NCI-H1417 treated with DMSO at 0.1 percent for 48 hours (cell line): Measurements from ENCODE around the gene PLD1.

ENCODE experiments used
- DNase-seq: peaks from one replicate; lab custom pipeline; 2025; lab: John Stamatoyannopoulos, UW

The PLD1 gene

DNA sequence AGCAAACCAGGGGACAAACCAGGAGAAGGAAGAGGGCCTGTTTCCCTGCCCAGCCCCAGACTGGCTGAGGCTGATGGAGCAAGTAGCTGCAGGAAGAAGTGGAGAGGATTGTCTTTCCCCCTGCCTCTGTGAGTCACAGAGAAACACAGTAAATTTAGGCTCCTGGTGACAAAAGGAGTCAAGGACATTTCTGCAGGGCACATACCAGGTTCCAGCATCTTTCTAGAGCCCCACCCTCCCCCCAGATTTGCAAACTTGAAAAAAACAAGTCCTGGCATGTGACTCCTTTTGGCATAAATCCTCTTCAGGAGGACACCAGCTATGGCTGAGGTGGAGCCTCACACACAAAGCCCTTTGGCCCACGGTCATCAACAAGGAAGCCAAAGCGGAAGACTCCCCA lies 17.8 kb downstream of the PLD1 start:
- no peak for DNase-seq

DNA sequence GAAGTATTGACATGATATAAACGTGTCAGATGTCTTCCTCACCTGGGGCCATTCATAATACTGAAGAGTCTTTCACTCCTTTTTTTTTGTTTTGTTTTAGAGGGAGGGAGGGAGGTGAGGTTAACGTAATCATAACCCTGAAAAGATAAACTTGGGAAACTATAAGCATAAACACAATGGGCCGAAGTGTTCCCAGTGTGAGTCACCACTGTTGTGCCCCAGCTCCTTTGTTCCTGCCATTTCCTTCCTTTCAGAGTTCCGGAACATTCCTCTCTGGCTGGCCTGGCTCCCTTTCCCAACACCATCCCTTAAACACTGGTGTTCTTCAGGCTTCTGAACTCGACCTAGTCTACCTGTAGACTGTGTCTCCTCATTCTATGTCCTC lies 18.6 kb downstream of the PLD1 start:
- no peak for DNase-seq

DNA sequence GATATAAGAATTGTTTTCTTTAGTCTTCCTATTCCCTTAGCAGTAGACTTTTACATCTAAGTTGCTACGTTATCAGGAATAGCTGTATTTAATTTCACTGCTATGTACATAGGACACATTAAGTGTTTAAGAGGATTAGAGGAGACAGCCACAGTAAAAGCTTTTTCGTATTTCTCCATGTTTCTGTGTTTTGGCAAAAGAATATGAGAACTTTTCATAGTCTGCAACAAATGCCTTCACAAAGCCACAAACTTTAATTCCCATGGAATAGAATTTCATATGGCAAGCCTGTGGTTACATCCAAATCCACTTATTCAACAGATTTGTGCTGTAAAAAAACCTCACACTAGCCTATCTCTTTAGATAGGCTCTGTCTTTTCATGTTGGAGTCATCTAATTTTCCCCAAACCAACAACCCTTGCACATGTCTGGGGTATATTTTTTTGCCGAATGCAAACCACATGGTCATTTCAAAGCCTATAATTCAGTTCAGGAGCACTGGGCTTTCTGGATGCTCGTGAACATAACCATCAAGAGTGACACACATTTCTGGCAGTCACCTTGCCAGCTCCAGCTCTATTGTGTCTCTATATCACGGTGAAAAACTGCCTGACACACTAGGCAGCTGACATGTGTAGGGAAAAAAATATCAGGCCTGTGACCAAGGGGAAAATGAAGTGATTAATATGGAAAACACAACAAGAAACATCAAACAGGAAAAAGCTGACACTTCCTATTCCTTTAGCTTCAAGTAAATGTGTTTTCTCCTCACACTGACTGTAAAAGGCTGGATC lies 19.2 kb downstream of the PLD1 start:
- no peak for DNase-seq

DNA sequence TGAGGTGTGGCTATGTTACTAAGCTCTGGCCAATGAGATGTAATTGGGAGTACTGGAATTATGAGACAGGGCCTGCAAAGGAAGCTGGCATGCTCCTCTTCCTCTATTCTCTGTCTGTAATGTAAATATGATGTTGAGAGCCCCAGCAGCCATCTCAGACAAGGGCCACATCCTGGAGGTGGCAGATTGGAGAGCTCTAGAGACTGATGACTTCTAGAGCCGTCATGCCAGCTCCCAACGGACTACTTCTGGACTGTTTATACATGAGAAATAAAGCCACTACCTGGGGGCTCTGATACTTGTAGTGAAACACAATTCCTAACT lies 19.7 kb downstream of the PLD1 start:
- no peak for DNase-seq

DNA sequence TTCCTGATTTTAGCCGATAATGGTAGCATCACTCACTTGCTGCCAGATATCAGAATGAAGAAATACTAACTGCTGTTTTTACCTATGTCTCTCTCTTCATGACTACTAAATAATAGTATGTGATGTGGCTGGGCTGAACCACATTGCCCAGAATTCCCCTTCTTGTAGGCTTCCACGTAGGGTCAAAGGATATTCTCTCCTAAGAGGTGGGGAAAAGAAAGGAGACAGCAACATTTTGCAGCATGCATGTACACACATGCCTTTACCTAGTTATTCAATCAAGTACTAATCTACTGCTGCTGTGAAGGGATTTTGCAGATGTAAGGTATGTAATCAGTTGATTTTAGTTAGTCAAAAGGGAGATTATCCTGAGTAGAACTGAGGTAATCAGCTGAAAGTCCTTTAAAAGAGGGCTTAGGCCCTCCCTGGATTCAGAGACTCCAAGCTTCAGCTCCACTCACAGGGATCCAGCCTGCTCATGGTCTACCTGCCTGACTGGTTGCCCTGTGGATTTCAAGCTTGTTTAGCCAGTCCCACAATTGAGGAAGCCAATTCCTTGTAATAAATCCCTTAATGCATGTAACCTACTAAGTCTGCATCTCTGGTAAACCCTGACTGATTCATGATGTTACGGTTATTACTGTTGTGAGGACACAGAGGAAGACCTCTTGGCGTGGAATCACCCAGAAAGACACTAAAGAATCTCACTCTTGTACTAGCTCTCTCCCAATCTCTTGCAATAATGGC lies 20.4 kb downstream of the PLD1 start:
- no peak for DNase-seq

DNA sequence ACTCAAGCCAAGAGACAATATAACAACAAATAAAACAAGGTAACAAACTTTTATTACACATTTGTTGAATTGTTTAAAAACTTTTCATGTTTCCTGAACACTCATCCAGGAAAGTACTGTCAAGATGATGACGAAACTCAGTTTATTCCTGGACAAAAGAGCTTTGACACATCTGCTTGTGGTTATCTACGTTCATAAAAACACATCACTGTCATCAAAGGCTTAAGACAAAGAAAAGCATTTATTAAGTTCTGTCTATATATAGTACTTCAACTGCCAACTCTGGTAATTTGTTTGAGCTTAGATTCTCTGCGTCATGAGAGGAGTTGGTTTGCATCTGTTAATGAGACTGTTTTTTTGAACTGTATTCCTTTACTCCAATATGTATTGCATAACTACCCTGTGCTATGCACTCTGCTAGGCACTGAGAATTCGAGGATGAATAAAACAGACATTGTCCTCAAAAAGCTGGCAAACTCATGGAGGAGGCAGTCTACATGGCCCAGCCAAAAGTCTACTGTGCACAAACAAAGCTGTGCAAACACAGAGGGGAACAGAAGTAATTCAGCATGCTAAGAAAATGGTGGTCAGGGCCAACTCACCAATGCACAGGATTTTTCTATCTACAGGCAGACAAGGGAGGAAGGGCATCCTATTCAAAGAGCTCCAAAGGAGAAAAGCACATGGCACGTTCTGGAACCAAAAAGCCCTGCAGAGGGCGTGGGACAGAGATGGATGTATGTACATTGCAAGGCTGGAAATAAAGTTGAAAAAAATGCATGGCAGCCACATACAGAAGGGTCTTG lies 21.5 kb downstream of the PLD1 start:
- DNase-seq, result no peak

DNA sequence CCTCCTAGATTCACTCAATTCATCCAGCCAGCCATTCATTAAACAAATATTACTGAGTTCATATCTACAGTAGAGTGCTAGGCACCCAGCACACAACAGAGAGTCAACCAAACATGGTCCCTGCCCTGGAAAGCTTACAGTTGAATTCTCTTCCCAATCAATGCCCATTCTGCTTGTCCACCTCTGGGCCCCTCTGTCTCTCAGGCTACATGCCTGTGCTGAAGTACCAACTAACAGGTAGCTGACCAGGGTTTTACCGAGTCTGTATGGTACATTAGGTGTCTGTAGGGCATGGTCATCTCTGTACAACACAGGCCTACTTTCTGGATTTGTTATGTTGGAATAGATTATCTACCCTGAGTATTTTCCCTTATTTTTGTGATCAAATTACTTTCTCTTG lies 23.3 kb downstream of the PLD1 start:
- no peak for DNase-seq

DNA sequence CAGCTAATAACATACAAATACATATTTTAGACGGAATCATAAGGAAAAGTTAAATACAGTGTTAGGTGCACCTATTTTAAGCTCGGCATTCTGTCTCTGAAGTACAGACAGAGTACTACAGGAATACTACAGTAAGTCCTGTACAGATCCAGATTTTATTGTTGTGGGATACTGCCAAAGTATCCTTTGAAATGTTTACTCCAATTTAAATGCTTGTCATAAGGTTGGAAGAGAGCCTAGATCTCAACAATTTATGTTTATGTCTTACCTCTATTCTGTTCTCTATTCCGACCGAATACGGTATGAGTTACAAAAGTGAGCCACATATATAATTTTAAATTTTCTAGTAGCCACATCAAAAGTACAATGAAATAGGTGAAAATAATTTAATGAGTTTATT lies 25.3 kb downstream of the PLD1 start:
- DNase-seq, result no peak

DNA sequence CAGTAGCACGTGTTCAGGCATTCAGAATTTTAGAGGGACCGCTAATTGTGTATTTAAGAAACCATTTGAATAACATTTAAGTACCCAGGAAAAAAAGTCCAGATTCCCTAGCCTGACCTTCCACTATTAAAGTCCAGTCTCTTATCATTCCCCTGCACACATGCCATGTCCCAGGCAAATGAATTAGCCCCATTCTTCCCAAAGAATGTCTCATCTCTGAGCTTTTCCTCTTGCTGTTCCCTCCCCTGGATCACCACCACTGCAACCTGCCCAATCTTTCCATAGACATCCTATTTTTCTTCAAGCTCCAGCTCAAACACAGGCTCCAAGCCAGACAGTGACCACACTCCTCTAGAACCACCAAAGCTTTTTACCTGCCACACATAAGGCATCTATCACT lies 25.9 kb downstream of the PLD1 start:
- DNase-seq, result no peak

DNA sequence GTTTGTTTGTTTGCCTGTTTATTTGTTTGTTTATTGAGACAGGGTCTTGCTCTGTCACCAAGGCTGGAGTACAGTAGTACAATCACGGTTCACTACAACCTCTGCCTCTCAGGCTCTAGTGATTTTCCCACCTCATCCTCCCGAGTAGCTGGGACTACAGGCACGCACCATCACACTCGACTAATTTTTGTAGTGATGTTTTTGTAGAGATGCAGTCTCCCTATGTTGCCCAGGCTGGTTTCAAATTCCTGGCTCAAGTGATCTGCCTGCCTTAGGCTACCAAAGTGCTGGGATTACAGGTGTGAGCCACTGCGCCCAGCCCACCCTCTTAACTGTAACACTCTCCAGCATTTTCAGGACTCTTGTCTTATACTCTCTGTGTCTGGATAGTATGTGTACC lies 26.7 kb downstream of the PLD1 start:
- DNase-seq, result no peak

DNA sequence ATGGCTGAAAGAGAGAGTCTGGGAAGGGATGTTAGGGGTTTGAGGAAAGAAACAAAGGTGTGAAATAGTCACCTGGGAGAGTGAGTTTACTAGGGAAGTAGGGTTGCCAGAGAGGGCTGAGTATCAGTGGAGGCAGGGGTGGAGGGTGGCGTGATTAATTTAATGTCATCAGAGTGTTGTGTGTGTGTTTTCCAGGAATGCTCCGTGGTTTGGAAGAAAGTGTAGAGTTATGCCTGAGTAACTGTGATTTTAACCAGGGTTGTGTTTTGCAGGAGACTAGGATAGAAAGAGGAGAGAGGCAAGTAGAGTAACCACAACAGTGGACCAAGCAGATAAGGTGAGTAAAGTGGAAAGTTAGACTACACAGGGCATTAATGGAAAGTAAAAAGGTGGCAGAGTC lies 27.2 kb downstream of the PLD1 start:
- DNase-seq, result no peak

DNA sequence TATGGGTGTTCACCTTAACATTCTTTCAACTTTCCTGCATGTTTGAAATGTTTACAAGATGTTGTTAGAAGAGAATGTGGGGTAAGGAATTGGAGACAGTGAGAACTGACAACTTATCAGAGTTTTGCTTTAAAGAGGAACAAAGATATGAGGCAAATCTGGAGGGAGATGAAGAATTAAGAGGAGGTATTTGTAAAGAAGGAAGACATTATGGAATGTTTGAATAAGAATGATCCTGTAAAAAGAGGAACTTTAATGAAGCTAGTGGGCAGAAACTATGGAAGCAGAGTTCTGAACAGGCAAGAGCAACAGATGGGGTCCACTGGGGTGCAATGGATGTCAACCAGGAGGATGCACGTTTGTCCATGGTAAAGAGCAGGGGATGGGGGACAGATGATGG lies 27.7 kb downstream of the PLD1 start:
- DNase-seq, result no peak

DNA sequence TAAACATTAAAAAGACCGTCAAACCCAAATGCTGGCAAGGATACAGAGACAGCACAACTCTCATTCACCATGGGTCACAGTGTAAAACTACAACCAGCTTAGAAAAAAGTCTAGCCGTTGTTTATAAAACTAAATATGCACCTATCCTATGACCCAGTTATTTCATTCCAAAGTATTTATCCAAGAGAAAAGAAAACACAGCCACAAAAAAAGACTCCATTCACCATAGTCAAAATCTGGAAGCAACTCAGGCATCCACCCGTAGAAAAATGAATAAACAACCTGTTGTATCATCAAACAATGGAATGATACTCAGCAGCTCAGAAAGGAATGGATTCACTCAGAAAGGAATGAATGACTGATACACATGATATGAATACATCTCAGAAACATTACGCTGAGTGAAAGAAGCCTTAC lies 28.6 kb downstream of the PLD1 start:
- DNase-seq, result no peak

DNA sequence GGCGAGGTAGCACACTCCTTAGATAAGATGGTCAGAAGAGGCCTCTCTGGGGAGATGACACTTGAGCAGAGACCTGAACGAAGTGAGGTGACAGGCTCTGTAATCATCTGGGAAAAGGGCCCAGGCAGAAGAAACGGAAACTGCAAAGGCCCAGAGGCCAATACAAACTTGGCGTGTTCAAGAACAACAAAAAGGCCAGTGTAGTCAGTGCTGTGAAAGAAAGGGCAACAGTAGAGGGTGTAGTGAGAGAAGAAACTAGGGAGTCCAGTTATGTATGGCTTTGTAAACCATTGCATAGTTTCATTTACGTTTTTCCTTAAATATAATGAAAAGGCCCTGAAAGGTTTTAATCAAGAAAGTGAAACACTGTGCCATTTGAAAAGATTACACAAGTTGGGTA lies 31.8 kb downstream of the PLD1 start:
- DNase-seq, result no peak

DNA sequence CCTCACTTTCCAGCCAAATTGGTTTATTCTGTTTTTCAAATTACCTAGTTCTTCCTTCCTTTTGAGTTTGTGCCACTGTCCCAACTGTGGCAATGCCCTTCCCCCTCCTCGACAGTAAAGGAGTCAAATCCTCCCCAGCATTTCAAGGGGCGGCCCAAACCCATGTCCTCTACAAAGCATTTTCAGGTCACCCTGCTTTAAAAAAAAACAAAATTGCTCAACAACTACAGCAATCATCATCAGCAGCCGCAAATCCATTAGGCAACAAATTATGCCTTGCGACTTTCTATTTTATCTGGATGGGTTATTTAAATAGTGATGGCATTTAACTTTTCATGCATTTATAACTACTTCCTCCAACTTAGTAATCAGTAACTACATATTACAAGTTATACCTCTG lies 32.7 kb downstream of the PLD1 start:
- DNase-seq, result no peak

DNA sequence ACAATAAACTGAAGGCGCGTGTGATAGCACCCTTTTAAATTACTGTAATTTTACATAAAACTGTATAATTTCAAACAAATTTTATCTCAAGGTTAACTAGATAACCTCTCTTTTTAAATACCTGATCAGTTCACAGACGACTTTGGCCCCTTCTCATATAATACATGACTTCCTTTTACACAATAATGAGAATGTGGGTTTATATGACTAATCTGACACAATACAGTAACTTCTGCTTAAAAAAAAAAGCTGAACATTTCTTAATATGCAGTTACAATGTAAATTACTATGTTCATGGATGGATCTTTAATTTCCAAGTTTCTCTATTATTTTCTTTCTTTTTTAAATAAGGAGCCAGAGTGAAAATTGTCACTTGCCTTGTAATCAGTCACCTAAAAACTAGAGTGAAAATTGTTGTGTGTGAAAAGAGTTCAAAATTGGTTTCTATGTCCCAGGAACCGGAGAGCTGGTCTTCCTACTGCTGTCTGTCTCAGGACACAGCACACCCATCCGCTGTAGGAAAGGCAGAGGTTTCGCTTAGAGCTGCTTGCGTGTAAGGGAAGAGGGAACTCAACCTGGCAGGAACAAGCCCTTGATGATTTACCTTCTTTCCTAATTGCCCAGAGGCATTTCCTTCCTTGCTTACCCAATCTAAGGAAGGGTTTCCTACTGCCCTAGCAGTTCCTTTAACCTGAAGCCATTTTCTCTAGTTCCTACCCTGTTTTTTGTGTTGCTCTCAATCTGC lies 33.3 kb downstream of the PLD1 start:
- DNase-seq, result no peak

DNA sequence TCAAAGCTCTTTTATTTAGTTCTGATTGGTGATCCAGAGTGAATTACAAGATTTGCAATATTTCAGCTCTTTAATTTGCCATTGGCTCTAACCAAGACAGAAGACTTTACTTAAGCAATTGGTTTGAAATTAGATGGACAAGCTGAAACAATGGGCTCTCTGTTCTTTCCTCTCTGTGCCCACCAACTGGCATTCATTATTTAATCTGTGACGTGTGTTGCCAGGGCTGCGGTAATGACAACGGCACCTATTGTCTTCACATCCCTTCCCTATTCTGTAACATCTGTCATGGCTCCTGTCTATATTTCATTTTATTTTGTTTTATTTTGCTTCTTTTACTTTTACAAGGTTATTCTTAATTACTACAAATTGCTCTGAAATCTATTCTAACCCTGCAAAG lies 33.9 kb downstream of the PLD1 start:
- no peak for DNase-seq

DNA sequence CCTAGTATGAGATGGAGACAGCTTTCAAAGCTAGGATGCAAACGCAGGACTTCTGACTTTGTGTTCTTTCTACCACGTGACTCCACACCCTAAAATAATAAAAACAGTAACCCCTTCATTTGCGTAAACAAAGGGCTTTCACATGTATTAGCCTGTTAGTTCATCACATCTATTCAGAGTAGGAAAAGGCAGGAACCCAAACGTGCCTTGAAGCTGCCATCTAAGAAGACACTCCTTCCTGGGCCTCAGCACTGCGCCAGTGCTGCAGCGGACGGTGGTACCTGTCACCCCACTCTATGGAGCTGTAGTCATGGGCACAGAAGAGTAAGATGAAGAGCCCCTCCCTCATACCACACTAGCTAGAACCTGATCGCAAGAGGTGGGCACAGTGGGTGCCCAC lies 34.3 kb downstream of the PLD1 start:
- DNase-seq, result no peak

DNA sequence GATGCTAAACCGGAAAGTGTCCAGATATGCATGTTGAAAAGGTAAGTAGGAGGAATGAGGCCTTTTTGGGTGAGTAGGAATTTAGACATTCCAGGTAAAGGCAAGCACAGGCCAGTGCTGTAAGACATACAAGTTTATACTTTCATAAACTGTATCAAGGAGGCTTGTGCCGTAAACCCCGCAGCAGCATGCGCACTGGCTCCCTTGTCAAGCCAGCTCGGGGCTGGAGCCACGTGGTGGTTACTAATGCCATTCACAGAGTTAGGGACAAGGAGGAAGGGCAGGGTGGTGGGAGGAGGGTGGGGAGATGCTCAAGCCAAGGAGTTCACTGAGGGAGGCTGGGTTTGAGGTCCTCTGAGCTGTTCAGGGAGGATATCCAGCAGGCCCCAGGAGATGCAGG lies 35.8 kb downstream of the PLD1 start:
- no peak for DNase-seq

DNA sequence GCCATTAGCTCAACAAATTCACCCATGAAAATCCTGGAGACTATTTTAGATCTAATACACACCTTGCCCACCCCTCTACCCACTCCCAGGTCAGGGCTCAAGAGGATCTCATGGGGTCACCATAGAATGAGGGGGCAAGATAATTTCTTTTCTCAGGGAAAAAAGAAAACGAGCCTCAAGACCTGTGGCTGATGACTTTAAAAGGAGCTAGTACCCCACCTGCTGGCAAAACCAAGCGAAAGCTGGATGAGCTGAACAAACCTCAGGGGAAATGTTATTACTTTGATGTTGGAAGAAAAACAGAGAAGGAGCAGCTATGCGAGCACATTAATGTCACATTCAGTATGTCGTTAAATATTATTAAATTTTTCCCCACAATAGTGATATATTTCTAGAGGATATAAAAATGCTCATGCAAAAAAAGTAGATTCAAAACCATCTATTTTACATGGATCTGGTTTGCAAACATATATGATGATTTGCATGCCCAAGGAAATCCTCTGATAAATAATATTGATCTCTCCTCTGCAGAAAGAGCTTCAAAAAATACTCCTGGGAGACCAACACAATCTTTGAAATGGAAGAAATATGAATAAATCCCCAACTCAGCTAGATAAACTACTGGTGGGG lies 37.7 kb downstream of the PLD1 start:
- DNase-seq, result peak; percentile 34

DNA sequence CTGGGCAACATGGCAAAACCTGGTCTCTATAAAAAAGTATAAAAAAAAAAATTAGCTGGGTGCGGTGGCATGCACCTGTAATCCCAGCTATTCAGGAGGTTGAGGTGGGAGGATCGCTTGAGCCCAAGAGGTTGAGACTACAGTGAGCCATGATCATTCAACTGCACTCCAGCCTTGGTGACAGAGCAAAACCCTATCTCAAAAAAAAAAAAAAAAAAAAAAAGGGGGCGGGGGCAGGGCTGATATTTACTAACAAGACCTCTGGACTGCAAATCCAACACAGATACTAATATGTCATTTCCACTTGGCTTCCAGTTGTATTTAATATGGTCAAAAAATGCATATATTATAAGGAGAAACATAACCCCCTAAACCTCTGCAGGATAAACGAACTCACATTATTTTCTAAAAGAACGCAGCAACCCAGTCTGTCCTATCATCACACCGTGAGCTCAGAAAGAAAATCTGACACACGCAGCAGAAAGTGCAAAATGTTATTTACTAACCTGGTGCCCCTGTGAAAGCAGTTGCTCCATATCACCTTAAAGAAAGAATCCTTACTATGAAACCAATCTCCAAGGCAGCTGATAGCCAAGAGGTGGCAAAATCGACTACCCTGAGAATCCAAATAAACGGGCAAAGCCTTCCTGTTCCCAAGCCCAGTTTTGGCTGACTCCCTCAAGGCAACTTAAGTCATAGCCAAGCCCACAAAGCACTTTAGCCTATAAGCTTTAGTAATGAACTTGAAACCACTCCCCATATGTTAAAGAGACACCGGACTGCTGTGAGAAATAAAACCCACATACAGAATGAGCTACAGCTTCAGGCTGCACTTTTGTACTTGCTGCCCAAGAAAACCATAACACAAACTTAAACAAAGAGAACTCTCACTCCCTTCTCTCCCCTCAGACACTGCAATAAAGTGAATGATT lies 39.3 kb downstream of the PLD1 start:
- DNase-seq, result no peak
